ENCODE data around the gene EXOC4. TPM values are rescaled to one million over a fixed set of nuclear protein-coding genes. Genes with fewer than 3 reads are reported as not detected.

EXOC4 gene
- total RNA-seq, 2 donors from 2014 or later: 106 to 115 TPM

- no peak overlapping the region for H3K4me3 Mint-ChIP-seq
- peaks cover 43% of the 10 kb centered on the region for H3K4me1 Mint-ChIP-seq
- WGBS, 2 experiments (ENCODE audit: insufficient coverage in 1 of 2, insufficient read length in 1 of 2): 93% methylated on average over 1 of the region's 1 CpG; no CpG with 5 or more reads in 1 of the 2 experiments
- H3K27ac Mint-ChIP-seq: no peak overlapping the region
- DNase-seq: no peak
- peaks cover 3% of the 10 kb centered on the region for H3K9me3 Mint-ChIP-seq
- H3K27ac ChIP-seq (ENCODE audit: low read depth, low read length): no peak overlapping the region
- no peaks in the 10 kb centered on the region for H3K36me3 Mint-ChIP-seq (ENCODE audit: low read depth)
- peaks cover 2% of the 10 kb centered on the region for H3K27me3 Mint-ChIP-seq (ENCODE audit: insufficient read depth)
- no peak overlapping the region for H3K4me3 ChIP-seq (ENCODE audit: low read length)
- no peaks in the 10 kb centered on the region for H3K9me3 ChIP-seq (ENCODE audit: control insufficient read depth, low read length)
- H3K9ac ChIP-seq (ENCODE audit: extremely low read depth, low read length, poor library complexity, severe bottlenecking): no peak overlapping the region
- peaks cover 5% of the 10 kb centered on the region for H3K27me3 ChIP-seq (ENCODE audit: control insufficient read depth, insufficient read depth, low read length, poor library complexity, severe bottlenecking)
- no peaks in the 10 kb centered on the region for H3K36me3 ChIP-seq (ENCODE audit: control insufficient read depth, insufficient read depth, low read length)
- no peak for TF ChIP-seq CTCF (conservative IDR thresholded peaks at IDR 0.05)
- H3K4me1 ChIP-seq (ENCODE audit: control insufficient read depth, insufficient read depth, low read length): peaks cover 8% of the 10 kb centered on the region
Observed at GRCh38 chr7:133871757-133872156, 618.9 kb downstream of the EXOC4 start.

DNA sequence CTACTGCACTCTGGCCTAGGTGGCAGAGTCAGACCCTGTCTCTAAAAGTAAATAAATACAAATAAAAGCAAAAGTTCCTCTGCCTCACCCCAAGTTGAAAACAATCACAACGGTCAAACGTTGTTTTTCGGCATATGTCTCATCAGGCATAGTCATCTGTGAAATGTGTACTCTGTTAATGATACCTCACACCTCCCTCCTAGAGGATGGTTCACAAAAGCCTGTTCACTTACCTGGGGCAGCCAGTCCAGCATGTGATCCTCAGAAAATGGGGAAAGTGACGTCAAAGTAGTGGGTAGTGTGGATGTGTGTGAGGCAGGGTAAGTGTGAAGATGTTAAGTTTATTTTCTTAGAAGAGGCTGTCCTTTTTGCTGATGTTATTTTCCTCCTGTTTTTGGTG lies 620.3 kb downstream of the EXOC4 start:
- Histone ChIP-seq H3K4me3 (ENCODE audit: low read length) (no peak overlapping the region), H3K27me3 (ENCODE audit: control insufficient read depth, insufficient read depth, low read length, poor library complexity, severe bottlenecking) (no peaks in the 10 kb centered on the region), H3K36me3 (ENCODE audit: control insufficient read depth, insufficient read depth, low read length) (no peaks in the 10 kb centered on the region), H3K9me3 (ENCODE audit: control insufficient read depth, low read length) (no peaks in the 10 kb centered on the region), H3K4me1 (ENCODE audit: control insufficient read depth, insufficient read depth, low read length) (peaks cover 5% of the 10 kb centered on the region), H3K9ac (ENCODE audit: extremely low read depth, low read length, poor library complexity, severe bottlenecking) (no peak overlapping the region), H3K27ac (ENCODE audit: low read depth, low read length) (no peak overlapping the region)
- H3K9me3 Mint-ChIP-seq: peaks cover 3% of the 10 kb centered on the region
- H3K27ac Mint-ChIP-seq: no peak overlapping the region
- WGBS, 2 experiments (ENCODE audit: insufficient coverage in 1 of 2, insufficient read length in 1 of 2): 99 to 100% methylated on average over 3 to 4 of the region's 4 CpGs
- DNase-seq: no peak
- no peak overlapping the region for H3K4me3 Mint-ChIP-seq
- TF ChIP-seq CTCF (conservative IDR thresholded peaks at IDR 0.05): no peak
- no peaks in the 10 kb centered on the region for H3K36me3 Mint-ChIP-seq (ENCODE audit: low read depth)
- H3K4me1 Mint-ChIP-seq: peaks cover 30% of the 10 kb centered on the region
- H3K27me3 Mint-ChIP-seq (ENCODE audit: insufficient read depth): no peaks in the 10 kb centered on the region

DNA sequence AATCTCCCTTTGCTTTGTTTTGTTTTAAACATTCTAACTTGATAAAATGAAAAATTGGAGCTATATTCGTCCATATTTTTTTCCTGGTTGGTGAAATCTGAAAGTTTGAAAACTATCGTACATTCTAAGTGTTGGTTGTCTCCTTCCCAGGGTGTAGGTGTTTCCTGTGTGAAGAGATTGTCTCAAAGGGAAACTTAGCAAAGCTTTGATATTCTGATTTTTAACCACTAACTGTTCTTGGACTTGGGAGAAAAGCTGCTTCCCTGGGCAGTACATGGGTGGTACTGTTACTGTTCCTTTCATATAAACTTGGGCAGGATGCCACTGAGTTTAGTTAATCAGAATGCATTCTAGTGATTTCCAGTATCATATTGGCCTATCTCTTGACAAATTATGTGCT lies 620.8 kb downstream of the EXOC4 start:
- WGBS, 2 experiments (ENCODE audit: insufficient coverage in 1 of 2, insufficient read length in 1 of 2): 94 to 96% methylated on average over 2 of the region's 2 CpGs
- no peaks in the 10 kb centered on the region for H3K9me3 ChIP-seq (ENCODE audit: control insufficient read depth, low read length)
- H3K27ac ChIP-seq (ENCODE audit: low read depth, low read length): no peak overlapping the region
- TF ChIP-seq CTCF (conservative IDR thresholded peaks at IDR 0.05): no peak
- Mint-ChIP-seq H3K4me1 (peaks cover 27% of the 10 kb centered on the region), H3K36me3 (ENCODE audit: low read depth) (no peaks in the 10 kb centered on the region), H3K27me3 (ENCODE audit: insufficient read depth) (no peaks in the 10 kb centered on the region), H3K27ac (no peak overlapping the region), H3K4me3 (no peak overlapping the region), H3K9me3 (peaks cover 3% of the 10 kb centered on the region)
- H3K4me1 ChIP-seq (ENCODE audit: control insufficient read depth, insufficient read depth, low read length): peaks cover 5% of the 10 kb centered on the region
- no peak overlapping the region for H3K4me3 ChIP-seq (ENCODE audit: low read length)
- H3K36me3 ChIP-seq (ENCODE audit: control insufficient read depth, insufficient read depth, low read length): no peaks in the 10 kb centered on the region
- H3K9ac ChIP-seq (ENCODE audit: extremely low read depth, low read length, poor library complexity, severe bottlenecking): no peak overlapping the region
- no peaks in the 10 kb centered on the region for H3K27me3 ChIP-seq (ENCODE audit: control insufficient read depth, insufficient read depth, low read length, poor library complexity, severe bottlenecking)
- DNase-seq: no peak
